Neural cell (in vitro differentiated cells): ENCODE data around the gene MRPS6. TPM values are rescaled to one million over a fixed set of nuclear protein-coding genes. Genes with fewer than 3 reads are reported as not detected.
A peak's percentile ranks its signal among the peaks of the same experiment; 100 is the strongest.

Experiments
- H2AFZ ChIP-seq: fragments of 200-600, 300-800 bp; sonication (generic), shearing (Covaris generic); 2 replicates; pipeline ENCODE4 v1.6.0; 2014; ENCODE audit warnings: low read depth, mild to moderate bottlenecking, antibody characterized with exemption, low read length, moderate library complexity
- H3F3A ChIP-seq: fragments of 200-600 bp; shearing (Covaris generic); 2 replicates; pipeline ENCODE4 v1.6.1; 2016; ENCODE audit warnings: mild to moderate bottlenecking, moderate library complexity, mixed read lengths, antibody characterized with exemption, low read length; ENCODE audit not compliant: insufficient read depth, poor library complexity, severe bottlenecking
- H3K27ac ChIP-seq: fragments of 200-600, 300-800 bp; sonication (generic), shearing (Covaris generic); 2 replicates; pipeline ENCODE4 v1.5.1; 2014; ENCODE audit warnings: mild to moderate bottlenecking, low read length, moderate library complexity
- H3K27me3 ChIP-seq: fragments of 300-800, 200-600 bp; sonication (generic), shearing (Covaris generic); 2 replicates; pipeline ENCODE4 v1.6.0; 2014; ENCODE audit warnings: mild to moderate bottlenecking, low read depth, low read length, moderate library complexity; ENCODE audit not compliant: insufficient read depth
- H3K36me3 ChIP-seq: fragments of 300-800, 200-600 bp; sonication (generic), shearing (Covaris generic); 2 replicates; pipeline ENCODE4 v1.5.1; 2014; ENCODE audit warnings: mild to moderate bottlenecking, antibody characterized with exemption, low read length, moderate library complexity; ENCODE audit not compliant: insufficient read depth
- H3K4me2 ChIP-seq: fragments of 300-800, 200-600 bp; sonication (generic), shearing (Covaris generic); 2 replicates; pipeline ENCODE4 v1.6.0; 2014; ENCODE audit warnings: mild to moderate bottlenecking, low read length
- H3K4me3 ChIP-seq: fragments of 300-800, 200-600 bp; sonication (generic), shearing (Covaris generic); 2 replicates; pipeline ENCODE4 v1.5.1; 2014; ENCODE audit warnings: mild to moderate bottlenecking, low read length, moderate library complexity
- H3K79me2 ChIP-seq: fragments of 200-600 bp; shearing (Covaris generic); replicated peaks from 2 replicates; pipeline ENCODE4 v1.6.0; 2014; ENCODE audit warnings: mild to moderate bottlenecking, low read length, moderate library complexity; ENCODE audit not compliant: insufficient read depth
- H3K9ac ChIP-seq: fragments of 300-800, 200-600 bp; sonication (generic), shearing (Covaris generic); 2 replicates; pipeline ENCODE4 v1.6.1; 2016; ENCODE audit warnings: mild to moderate bottlenecking, low read length, mixed read lengths
- H3K9me2 ChIP-seq: fragments of 200-600 bp; shearing (Covaris generic); 2 replicates; pipeline ENCODE4 v1.6.1; 2016; ENCODE audit warnings: mild to moderate bottlenecking, low read length, mixed read lengths; ENCODE audit not compliant: insufficient read depth
- H3K9me3 ChIP-seq: fragments of 200-600, 300-800 bp; sonication (generic), shearing (Covaris generic); 2 replicates; pipeline ENCODE4 v1.6.1; 2016; ENCODE audit warnings: mild to moderate bottlenecking, mixed run types, low read length, moderate library complexity, mixed read lengths
- H4K20me1 ChIP-seq: fragments of 200-600 bp; shearing (Covaris generic); 2 replicates; pipeline ENCODE4 v1.6.1; 2016; ENCODE audit warnings: mild to moderate bottlenecking, mixed run types; ENCODE audit not compliant: insufficient read depth
- EP300 ChIP-seq: fragments of 450-650 bp; conservative IDR thresholded peaks from 2 replicates; pipeline ENCODE4 v1.6.1; 2014; ENCODE audit warnings: antibody characterized with exemption, mild to moderate bottlenecking, moderate library complexity; ENCODE audit not compliant: poor library complexity, severe bottlenecking
- EZH2 ChIP-seq: fragments of 200-600, 300-800 bp; shearing (Covaris generic), sonication (generic); IDR thresholded peaks from 2 replicates; pipeline ENCODE4 v1.6.1; 2014; ENCODE audit warnings: antibody characterized with exemption, low read length, borderline replicate concordance, mild to moderate bottlenecking; ENCODE audit not compliant: insufficient read depth, poor library complexity, severe bottlenecking
- MXI1 ChIP-seq: fragments of 450-650 bp; conservative IDR thresholded peaks from 2 replicates; pipeline ENCODE4 v1.6.1; 2014; ENCODE audit warnings: antibody characterized with exemption, mild to moderate bottlenecking; ENCODE audit not compliant: poor library complexity, severe bottlenecking
- POLR2AphosphoS5 ChIP-seq: IDR thresholded peaks from 2 replicates; pipeline ENCODE4 v1.6.1; 2012
- RAD21 ChIP-seq: fragments of 450-650 bp; conservative IDR thresholded peaks from 2 replicates; pipeline ENCODE4 v1.6.1; 2014; ENCODE audit warnings: antibody characterized with exemption, mild to moderate bottlenecking, moderate library complexity
- SMC3 ChIP-seq: fragments of 450-650 bp; conservative IDR thresholded peaks from 2 replicates; pipeline ENCODE4 v1.6.1; 2014; ENCODE audit warnings: antibody characterized with exemption, mild to moderate bottlenecking, moderate library complexity; ENCODE audit not compliant: poor library complexity
- TAF1 ChIP-seq: IDR thresholded peaks from 2 replicates; pipeline ENCODE4 v1.6.1; 2012; ENCODE audit warnings: low read depth
- polyA plus RNA-seq: library from polyadenylated mRNA; depleted of rRNA; stranded (reverse); fragments of >200 nt; gene quantifications from 2 replicates; pipeline ENCODE4 v1.2.3, GENCODE V29; 2014
- TF ChIP-seq, protein P1 (sequence below): IDR thresholded peaks from 2 replicates; pipeline ENCODE4 v1.6.1; 2012; ENCODE audit warnings: borderline replicate concordance
- TF ChIP-seq, protein P2 (sequence below): fragments of 450-650 bp; IDR thresholded peaks from 2 replicates; pipeline ENCODE4 v1.5.1; 2014; ENCODE audit warnings: antibody characterized with exemption, mild to moderate bottlenecking, moderate library complexity; ENCODE audit not compliant: poor library complexity, severe bottlenecking

Gene MRPS6
- polyA plus RNA-seq, 1 donor from 2014 or later = 70.1 TPM

DNA sequence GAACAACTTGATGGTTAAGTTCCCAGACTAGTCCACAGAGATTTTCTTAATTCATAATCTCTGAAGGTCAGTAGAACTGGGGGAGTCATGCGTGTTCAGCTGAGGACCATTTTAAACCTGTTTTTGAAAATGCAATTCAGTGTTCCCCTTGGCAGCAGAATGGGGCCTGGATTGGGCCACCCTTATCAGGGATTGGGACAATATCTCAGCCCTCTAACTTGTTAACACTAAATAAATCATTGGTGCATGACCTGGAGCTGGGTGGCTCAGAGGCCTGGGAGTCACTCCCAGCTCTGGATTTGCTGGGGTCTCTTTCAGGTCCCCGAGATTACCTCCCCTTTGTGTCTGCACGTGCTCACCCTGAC, 55.3 kb downstream of the MRPS6 start:
- Histone ChIP-seq H2AFZ (no peak overlapping the region), H4K20me1 (no peaks in the 10 kb centered on the region), H3K9ac (peak overlapping the region; percentile 49), H3K9me3 (peaks cover 4% of the 10 kb centered on the region), H3K4me3 (no peak overlapping the region), H3K27ac (peak overlapping the region; percentile 74), H3K79me2 (peaks cover 26% of the 10 kb centered on the region), H3F3A (no peaks in the 10 kb centered on the region), H3K4me2 (no peak overlapping the region), H3K9me2 (no peaks in the 10 kb centered on the region), H3K27me3 (no peaks in the 10 kb centered on the region), H3K36me3 (no peaks in the 10 kb centered on the region)
- TF ChIP-seq RAD21 (no peak), EP300 (no peak), SMC3 (no peak), EZH2 (no peak), TAF1 (no peak), MXI1 (no peak), POLR2AphosphoS5 (no peak)
- TF ChIP-seq, protein P1, sequence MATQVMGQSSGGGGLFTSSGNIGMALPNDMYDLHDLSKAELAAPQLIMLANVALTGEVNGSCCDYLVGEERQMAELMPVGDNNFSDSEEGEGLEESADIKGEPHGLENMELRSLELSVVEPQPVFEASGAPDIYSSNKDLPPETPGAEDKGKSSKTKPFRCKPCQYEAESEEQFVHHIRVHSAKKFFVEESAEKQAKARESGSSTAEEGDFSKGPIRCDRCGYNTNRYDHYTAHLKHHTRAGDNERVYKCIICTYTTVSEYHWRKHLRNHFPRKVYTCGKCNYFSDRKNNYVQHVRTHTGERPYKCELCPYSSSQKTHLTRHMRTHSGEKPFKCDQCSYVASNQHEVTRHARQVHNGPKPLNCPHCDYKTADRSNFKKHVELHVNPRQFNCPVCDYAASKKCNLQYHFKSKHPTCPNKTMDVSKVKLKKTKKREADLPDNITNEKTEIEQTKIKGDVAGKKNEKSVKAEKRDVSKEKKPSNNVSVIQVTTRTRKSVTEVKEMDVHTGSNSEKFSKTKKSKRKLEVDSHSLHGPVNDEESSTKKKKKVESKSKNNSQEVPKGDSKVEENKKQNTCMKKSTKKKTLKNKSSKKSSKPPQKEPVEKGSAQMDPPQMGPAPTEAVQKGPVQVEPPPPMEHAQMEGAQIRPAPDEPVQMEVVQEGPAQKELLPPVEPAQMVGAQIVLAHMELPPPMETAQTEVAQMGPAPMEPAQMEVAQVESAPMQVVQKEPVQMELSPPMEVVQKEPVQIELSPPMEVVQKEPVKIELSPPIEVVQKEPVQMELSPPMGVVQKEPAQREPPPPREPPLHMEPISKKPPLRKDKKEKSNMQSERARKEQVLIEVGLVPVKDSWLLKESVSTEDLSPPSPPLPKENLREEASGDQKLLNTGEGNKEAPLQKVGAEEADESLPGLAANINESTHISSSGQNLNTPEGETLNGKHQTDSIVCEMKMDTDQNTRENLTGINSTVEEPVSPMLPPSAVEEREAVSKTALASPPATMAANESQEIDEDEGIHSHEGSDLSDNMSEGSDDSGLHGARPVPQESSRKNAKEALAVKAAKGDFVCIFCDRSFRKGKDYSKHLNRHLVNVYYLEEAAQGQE = no peak
- TF ChIP-seq, protein P2, sequence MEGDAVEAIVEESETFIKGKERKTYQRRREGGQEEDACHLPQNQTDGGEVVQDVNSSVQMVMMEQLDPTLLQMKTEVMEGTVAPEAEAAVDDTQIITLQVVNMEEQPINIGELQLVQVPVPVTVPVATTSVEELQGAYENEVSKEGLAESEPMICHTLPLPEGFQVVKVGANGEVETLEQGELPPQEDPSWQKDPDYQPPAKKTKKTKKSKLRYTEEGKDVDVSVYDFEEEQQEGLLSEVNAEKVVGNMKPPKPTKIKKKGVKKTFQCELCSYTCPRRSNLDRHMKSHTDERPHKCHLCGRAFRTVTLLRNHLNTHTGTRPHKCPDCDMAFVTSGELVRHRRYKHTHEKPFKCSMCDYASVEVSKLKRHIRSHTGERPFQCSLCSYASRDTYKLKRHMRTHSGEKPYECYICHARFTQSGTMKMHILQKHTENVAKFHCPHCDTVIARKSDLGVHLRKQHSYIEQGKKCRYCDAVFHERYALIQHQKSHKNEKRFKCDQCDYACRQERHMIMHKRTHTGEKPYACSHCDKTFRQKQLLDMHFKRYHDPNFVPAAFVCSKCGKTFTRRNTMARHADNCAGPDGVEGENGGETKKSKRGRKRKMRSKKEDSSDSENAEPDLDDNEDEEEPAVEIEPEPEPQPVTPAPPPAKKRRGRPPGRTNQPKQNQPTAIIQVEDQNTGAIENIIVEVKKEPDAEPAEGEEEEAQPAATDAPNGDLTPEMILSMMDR = no peak

DNA sequence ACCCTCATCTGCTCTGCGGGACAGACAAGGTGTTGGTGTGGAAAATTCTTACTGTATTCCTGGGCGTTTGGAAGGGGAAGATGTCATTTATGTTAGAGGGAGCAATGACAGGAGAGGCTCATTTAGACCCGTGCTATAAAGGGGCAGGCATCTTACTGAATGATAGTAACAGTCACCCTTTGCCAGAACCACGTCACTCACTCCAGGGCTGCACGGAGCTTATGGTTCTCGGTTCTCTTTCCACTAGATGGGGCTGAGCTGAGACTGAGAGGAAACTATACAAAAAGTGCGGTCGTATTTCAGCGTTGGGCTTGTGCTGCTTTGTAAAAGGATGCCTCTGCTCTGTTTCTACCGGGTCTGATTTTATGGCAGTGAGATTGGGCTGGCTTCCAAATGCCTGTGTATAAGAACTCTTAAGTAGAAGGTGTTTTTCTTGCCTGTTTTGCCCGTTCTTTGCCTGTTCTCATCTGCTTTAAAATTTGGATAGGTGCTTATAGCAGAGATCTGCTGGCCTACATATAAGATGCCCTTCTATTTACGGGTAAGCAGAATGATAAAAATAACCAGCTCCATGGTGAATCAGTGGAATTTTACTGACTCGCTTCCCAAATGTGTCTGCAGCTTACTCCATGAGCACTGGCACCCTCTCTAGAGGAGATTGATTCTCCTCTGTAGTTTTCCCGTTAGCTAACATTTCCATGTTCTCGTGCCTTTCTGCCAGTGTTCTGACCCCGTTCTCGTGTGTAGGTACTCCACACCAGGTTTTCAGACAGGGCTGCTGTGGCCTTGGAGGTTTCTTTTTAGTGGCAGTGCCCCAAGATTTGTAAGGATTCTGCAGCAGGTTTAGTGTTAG, 55.9 kb downstream of the MRPS6 start:
- Histone ChIP-seq H3K27me3 (no peaks in the 10 kb centered on the region), H3F3A (no peaks in the 10 kb centered on the region), H2AFZ (no peak overlapping the region), H4K20me1 (no peaks in the 10 kb centered on the region), H3K79me2 (peaks cover 26% of the 10 kb centered on the region), H3K27ac (peak overlapping the region; percentile 74), H3K4me3 (peak overlapping the region; percentile 42), H3K36me3 (no peaks in the 10 kb centered on the region), H3K9me3 (peaks cover 4% of the 10 kb centered on the region), H3K9me2 (no peaks in the 10 kb centered on the region), H3K4me2 (peak overlapping the region; percentile 13), H3K9ac (peak overlapping the region; percentile 49)
- TF ChIP-seq RAD21 (peak; percentile 60), TAF1 (no peak), SMC3 (peak; percentile 68)
- TF ChIP-seq, protein P2 = peak; percentile 64
